Kidney epithelial cell (primary cell): Measurements from ENCODE around the gene PRDM10. TPM values are rescaled to one million over a fixed set of nuclear protein-coding genes. Genes with fewer than 3 reads are reported as not detected.

Source experiments
- DNase-seq: peaks from one replicate; pipeline ENCODE4 v3.0.0-alpha.2; 2010; ENCODE audit warnings: low read depth
- H3K27me3 ChIP-seq: 2 replicates; pipeline ENCODE4 v1.6.0; 2011; ENCODE audit warnings: low read length; ENCODE audit not compliant: control insufficient read depth, insufficient read depth
- H3K36me3 ChIP-seq: 2 replicates; pipeline ENCODE4 v1.5.1; 2011; ENCODE audit warnings: low read length; ENCODE audit not compliant: control insufficient read depth, insufficient read depth
- H3K4me3 ChIP-seq: 2 replicates; pipeline ENCODE4 v1.5.1; 2011; ENCODE audit warnings: low read depth, mild to moderate bottlenecking, control low read depth, low read length
- total RNA-seq: library from RNA; depleted of rRNA; stranded (reverse); fragments of >200 nt; gene quantifications from 2 replicates; pipeline ENCODE4 v1.2.3, GENCODE V29; 2015
- TF ChIP-seq, protein P1 (sequence below): IDR thresholded peaks from 2 replicates; pipeline ENCODE4 v1.5.1; 2011; ENCODE audit warnings: mild to moderate bottlenecking, moderate library complexity, low read length, control low read depth, inconsistent platforms; ENCODE audit not compliant: insufficient read depth, poor library complexity, severe bottlenecking

The PRDM10 gene
- total RNA-seq, 1 donor from 2014 or later: 7.1 TPM

DNA sequence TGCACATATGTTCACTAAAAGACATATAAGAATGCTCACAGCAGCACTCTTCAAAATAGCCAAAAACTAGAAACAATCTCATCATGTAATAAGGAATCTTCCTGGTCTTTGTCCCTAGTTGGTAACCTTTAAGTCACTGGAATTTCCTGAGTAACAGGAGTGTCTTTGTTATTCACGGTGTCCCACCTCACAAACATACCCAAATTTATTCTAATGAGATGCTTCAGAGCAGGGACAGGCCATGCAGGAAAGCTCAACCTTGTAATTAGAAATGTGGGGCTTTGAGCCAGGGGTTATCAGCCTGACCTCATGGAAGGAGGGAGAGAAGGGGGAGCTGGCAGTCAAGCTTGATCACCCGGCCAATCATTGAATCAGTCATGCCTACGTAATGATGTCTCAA, 66.9 kb downstream of the PRDM10 start:
- TF ChIP-seq, protein P1, sequence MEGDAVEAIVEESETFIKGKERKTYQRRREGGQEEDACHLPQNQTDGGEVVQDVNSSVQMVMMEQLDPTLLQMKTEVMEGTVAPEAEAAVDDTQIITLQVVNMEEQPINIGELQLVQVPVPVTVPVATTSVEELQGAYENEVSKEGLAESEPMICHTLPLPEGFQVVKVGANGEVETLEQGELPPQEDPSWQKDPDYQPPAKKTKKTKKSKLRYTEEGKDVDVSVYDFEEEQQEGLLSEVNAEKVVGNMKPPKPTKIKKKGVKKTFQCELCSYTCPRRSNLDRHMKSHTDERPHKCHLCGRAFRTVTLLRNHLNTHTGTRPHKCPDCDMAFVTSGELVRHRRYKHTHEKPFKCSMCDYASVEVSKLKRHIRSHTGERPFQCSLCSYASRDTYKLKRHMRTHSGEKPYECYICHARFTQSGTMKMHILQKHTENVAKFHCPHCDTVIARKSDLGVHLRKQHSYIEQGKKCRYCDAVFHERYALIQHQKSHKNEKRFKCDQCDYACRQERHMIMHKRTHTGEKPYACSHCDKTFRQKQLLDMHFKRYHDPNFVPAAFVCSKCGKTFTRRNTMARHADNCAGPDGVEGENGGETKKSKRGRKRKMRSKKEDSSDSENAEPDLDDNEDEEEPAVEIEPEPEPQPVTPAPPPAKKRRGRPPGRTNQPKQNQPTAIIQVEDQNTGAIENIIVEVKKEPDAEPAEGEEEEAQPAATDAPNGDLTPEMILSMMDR: no peak
- no peaks in the 10 kb centered on the region for H3K36me3 ChIP-seq
- H3K4me3 ChIP-seq: no peak overlapping the region
- H3K27me3 ChIP-seq: no peaks in the 10 kb centered on the region
- DNase-seq: no peak

DNA sequence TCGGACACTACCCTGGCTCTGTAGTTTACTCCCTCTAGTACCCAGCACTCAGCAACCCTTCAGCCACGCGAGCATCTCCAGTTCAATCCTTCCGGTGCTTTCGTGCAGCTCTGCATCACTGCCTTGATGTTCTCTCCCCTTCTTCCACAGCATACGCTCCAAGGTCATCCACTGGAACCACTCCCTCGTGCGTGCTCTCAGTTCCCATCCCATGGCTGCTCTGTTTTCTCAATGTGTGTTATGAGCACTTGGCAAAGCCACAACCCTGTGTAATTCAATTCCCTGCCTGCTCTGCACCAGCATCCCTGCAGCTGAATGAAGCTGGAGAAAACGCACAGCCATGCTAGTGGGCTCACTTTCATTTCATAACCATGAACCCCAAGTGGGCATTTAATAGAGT, 68.7 kb downstream of the PRDM10 start:
- H3K36me3 ChIP-seq: no peaks in the 10 kb centered on the region
- H3K27me3 ChIP-seq: no peaks in the 10 kb centered on the region
- no peak for DNase-seq
- TF ChIP-seq, protein P1: no peak
- H3K4me3 ChIP-seq: no peak overlapping the region

DNA sequence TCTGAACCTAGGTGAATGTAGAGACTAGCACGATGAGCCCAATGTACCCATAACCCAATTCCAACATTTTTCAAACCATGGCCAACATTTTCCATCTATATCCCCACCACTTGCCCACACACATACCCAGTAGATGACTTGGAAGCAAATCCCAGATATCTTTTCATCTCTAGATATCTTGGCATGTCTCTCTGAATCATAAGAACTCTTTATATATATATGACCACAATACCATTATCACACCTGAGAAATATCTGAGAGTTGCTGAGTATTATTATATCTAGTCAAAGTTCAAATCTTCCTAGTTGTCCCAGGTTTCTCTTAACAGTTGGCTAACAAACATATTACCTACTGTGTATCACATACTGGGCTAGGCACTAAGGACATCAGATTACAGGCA, 69.4 kb downstream of the PRDM10 start:
- no peaks in the 10 kb centered on the region for H3K36me3 ChIP-seq
- no peaks in the 10 kb centered on the region for H3K27me3 ChIP-seq
- no peak overlapping the region for H3K4me3 ChIP-seq
- TF ChIP-seq, protein P1: no peak
- DNase-seq: no peak

DNA sequence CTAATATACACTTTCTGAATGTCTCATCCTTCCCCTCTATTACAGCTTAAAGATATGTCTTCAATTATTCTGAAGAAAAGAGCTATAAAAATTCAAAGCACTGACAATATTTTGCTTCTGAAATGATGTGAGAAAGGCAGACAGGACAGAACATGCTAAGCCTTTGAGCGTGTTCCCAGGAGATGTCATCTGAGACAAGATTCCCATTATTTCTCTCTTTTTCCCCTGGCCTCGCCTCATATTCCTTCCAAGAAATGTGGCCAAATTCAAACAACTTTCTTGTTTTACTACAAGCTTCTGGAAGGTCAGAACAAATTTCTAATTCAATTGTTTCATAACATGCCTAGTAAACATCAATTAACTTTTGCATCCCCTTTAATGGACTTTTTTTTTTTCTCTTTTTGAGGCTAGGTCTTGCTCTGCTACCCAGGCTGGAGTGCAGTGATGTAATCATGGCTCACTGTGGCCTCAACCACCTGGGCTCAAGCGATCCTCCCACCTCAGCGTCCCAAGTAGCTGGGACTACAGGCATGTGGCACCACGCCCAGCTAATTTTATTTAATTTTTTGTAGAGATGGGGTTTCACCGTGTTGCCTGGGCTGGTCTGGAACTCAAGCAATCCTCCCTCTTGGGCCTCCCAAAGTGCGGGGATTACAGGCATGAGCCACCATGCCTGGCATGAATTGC, 70.1 kb downstream of the PRDM10 start:
- no peaks in the 10 kb centered on the region for H3K36me3 ChIP-seq
- no peak overlapping the region for H3K4me3 ChIP-seq
- TF ChIP-seq, protein P1: no peak
- no peaks in the 10 kb centered on the region for H3K27me3 ChIP-seq
- DNase-seq: no peak

DNA sequence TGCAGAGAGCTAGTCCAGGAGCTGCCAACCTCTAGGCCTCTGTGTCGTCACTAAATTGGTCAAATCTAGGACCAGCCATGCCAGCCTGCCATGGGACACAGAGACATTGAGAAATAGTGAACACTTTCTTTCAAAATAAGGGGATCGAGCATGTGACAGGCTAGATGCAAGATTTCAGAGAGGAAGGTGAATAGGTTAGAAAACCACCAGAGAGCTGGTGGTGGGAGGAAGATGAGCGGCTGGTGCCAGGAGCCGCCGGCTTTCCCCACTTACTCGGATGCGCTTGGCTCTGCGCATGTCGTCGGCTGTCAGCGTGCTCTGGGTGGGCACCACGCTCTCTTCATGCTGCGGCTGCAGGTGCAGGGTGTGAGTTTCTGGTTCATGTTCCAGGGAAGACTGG, 71.9 kb downstream of the PRDM10 start:
- H3K36me3 ChIP-seq: no peaks in the 10 kb centered on the region
- no peaks in the 10 kb centered on the region for H3K27me3 ChIP-seq
- H3K4me3 ChIP-seq: no peak overlapping the region
- TF ChIP-seq, protein P1: no peak
- no peak for DNase-seq

DNA sequence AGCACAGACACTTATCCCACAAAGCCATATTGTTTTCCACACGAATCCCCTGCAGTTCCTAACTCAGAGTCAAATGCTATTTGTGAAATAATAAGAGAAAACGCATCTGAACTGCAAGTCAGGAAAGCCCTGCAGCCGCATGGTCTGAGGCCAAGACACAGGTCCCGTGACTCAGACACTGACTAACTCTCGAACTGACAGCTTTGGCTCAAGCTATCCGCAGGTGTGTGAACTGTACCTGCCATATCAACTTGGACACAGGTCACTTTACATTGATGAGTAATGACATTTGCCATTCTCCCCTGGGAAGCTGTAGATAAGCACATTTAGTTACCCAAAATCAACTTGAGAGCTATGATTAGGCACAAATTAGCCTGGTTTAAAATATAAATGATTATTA, 72.3 kb downstream of the PRDM10 start:
- Histone ChIP-seq H3K27me3 (no peaks in the 10 kb centered on the region), H3K4me3 (no peak overlapping the region), H3K36me3 (no peaks in the 10 kb centered on the region)
- no peak for DNase-seq
- TF ChIP-seq, protein P1: no peak
